Activated effector memory CD4-positive, alpha-beta T cell treated with anti-CD3 and anti-CD28 coated beads, Interleukin-2, amount 50 U/mL, for 16 hours (primary cell): ENCODE data around the gene MRPS18B.

Experiments
- DNase-seq: peaks from one replicate; pipeline ENCODE4 v3.0.0-alpha.2; 2020

The MRPS18B gene

GRCh38 chr6:30610065-30610464 is 7.6 kb upstream of the MRPS18B start:
- peak; percentile 12 for DNase-seq

- peak; percentile 38 for DNase-seq
Measured at GRCh38 chr6:30611150-30611855, 6.3 kb upstream of the MRPS18B start.

DNA sequence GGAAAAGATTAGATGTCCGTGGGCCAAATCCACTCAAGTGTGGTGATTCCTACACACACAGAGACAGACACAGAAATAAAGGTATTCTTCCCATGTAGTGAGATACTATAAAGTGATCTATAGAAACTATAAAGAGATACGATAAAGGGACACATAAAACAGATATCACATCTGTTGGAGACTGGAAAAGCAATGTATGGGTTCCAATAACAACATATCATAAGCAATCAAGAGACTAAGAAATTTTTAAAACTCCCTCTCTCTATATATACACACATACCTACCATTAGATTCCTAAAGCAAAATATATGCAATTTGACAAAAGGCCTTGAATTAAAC is 5.8 kb upstream of the MRPS18B start:
- no peak for DNase-seq

DNA sequence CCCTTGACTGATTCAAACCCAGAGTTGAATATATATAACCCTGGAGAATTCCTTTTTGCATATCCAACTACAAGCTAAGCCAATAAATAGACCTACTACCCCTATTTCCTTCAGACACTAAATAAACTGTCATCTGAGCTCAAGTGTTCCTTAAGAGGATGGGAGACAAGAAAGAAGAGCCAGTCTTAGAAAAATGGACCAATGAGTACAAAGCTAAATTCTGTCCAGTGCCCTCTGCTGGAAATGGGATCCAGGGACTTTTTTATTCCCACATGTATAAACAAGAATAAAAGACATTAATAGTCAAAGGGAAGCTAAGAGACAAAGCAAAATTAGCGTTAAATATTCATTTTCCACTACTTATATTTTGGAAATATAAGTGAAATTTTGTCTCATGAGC is 5.4 kb upstream of the MRPS18B start:
- DNase-seq, result no peak

DNA sequence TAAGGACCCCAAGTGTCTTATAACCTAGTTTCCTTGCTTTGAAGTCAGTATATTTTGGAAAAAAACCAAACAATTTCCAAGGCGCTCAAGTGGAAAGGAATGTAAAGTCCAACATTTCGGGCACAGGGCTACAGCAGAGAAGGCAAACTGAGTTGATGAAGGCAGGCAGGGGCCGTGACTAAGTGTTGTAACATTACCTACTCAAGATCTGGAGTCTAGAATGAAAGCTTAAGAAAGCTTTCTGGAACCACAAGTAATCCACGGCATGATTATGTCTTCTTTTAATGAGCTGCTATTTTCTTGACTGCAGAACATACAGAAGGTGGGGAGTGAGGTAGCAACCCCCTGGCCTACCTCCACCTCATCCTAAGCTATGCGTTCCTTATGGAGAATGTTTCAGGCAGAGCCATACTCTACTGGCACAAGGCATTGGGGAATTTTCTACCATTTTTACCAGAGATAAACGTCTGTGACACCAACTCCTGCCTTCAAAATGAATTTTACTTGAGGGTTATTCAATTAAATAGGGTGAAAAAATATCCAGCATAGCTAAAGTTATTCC is 4.9 kb upstream of the MRPS18B start:
- DNase-seq, result peak; percentile 53

DNA sequence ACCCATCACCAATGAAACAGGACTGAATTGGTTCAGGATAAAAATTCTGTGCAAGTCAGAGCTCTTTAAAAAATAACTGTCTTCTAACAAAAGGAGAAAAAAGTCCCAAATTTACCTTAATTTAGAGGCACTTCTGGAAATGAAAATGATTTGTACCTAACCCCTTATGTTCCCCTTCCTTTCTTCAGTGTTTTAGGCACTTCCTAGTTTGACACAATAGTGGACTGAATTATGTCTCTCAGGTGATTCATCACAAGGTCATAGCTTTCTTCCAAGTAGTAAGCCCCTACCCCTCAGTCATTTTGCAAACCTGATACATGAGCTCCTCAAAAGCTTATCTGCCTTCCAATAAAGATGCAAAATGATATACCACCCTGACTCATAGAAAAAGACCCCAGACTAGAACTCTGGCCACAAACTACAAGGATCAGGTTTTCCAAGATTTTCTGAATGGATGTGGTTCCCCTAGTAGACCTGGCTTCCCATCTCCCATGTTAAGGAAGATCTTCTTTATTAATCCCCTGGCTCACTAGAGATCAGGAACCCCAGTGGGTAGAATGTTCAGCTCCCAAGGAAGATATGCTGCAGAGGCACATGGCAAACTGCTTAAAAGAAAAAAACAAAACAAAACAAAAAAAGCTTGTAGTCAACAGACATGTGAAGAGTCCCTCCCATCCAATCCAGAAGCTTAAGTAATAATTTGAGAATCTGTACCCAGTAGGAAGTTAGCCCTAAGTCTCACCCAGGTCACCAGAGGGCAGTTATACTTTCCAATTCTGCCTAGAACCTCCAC is 4.2 kb upstream of the MRPS18B start:
- DNase-seq, result no peak

- DNase-seq, result no peak
Measured at GRCh38 chr6:30614044-30614842, 3.4 kb upstream of the MRPS18B start.

DNA sequence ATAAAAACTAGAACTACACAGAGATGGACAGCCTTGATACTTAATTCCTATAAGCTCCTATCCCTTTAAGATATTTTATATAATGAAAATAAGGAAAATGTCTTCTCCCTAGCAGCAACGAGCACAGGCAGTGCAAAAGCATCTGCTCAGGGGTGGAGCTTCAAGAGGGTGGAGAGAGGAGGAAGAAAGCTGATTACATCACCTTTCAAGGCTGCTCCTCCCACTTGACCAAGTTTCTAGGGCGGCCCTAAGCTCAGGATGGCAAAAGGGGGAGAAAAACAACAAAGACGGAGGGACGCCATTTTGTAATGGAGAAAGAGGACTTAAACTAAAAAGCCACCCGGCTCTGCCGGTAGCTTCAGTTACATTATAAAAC is 2.8 kb upstream of the MRPS18B start:
- DNase-seq, result peak; percentile 92

- DNase-seq, result peak; percentile 68
Measured at GRCh38 chr6:30615219-30615957, 2.3 kb upstream of the MRPS18B start.

DNA sequence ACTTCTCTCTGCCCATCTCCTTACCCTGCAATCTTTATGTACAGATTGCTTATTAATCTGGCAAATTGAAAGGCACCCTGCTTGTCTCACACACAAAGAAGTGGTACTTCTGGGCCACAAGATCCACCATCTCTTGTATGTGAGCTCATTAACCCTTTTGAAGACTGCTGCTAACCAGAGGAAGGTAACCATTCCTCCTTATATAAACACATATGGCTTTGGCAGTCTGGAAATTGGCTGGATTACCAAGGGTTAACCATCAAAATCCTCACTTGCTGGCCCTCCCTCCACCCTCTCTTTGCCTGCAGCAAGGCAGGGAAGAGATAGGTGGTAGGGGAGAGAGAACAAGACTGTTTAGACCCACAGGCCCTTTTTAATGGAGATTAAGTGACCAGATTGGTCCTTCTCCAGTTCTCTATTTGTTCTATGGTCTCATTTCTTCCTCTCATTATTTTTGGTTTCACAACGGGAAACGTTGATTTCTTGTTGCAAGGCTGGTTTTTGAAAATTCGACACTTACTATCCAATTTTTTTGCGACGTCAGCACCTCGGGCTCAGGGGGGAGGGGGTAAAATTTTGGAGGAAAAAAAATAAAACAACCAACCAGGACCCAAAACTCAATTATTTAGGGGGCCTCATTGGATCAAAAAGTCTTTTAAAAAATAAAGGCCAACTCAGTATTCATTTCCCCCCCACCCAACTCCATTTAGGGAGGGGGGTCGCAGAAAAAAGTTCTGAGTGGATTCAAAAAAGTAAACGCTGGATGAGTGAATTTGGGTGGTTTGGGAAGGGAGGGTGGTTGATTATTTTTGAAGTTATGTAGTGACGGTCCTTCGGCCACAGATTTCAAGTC is 1.5 kb upstream of the MRPS18B start:
- DNase-seq, result peak; percentile 76

GRCh38 chr6:30616811-30617564 is 652 bp upstream of the MRPS18B start, which contains the start of gene PPP1R10:
TSS of gene PPP1R10 (minus strand) at chr6:30617243. CDS start at chr6:30609944, 7,299 bp downstream.
- peak; percentile 99 for DNase-seq

DNA sequence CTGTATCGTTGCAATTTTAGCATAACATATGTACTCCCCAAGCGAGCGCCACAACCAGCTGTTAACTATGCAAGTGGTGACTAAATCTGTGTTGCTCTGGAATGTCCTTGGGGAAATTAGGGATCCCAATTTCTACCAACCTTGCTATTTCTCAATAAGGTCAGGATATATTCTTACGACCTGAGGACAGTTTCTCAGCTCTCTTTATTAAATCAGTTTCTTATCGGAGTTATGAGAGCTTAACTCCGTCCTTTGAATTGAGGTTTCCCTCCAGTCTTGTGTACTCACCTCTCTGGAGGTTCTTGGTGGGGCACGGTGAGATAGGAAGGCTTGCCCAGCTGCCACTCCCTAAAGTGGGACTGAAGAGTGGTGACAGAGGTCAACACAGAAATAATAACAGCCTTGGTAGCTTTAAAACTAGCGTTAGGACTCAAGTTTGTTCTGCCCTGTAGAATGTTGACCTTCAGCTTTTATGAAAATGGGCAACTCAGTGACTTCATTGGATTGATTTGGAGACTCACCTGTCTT is 694 bp downstream of the MRPS18B start:
- peak; percentile 62 for DNase-seq

DNA sequence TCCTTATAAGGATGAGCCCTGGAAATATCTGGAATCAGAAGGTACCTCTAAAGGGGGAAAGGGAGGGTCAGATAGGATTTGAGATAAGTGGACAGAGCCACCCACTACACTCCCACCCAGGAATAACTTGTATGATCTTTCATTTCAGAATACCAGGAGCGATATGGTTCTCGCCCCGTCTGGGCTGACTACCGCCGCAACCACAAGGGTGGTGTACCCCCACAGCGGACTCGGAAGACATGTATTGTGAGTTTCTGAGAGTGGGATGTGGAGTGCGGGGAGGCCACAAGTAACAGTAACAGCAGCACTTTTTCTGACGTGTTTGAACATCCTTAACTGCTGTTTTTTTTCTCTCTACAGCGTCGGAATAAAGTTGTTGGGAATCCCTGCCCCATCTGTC is 1.9 kb downstream of the MRPS18B start:
- peak; percentile 58 for DNase-seq

DNA sequence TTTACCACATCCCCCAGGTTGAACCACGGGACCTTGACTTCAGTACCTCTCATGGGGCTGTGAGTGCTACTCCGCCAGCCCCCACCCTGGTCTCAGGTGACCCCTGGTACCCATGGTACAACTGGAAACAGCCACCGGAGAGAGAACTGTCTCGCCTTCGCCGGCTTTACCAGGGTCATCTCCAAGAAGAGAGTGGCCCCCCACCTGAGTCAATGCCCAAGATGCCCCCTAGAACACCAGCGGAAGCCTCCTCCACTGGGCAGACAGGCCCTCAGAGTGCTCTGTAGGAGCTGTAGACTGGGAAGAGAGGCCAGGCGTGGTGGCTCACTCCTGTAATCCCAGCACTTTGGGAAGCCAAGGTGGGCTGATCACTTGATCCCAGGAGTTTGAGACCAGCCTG is 7.9 kb downstream of the MRPS18B start:
- DNase-seq, result peak; percentile 60

GRCh38 chr6:30626484-30627366 is 9.1 kb downstream of the MRPS18B start, which contains the start of gene ATAT1:
TSS of gene ATAT1 (plus strand) at chr6:30626874.
- DNase-seq, result peak; percentile 96

- DNase-seq, result no peak
Measured at GRCh38 chr6:30635834-30636233, 18.2 kb downstream of the MRPS18B start.

- no peak for DNase-seq
Measured at GRCh38 chr6:30640481-30640880, 22.8 kb downstream of the MRPS18B start.

GRCh38 chr6:30641048-30641447 is 23.4 kb downstream of the MRPS18B start:
- no peak for DNase-seq

DNA sequence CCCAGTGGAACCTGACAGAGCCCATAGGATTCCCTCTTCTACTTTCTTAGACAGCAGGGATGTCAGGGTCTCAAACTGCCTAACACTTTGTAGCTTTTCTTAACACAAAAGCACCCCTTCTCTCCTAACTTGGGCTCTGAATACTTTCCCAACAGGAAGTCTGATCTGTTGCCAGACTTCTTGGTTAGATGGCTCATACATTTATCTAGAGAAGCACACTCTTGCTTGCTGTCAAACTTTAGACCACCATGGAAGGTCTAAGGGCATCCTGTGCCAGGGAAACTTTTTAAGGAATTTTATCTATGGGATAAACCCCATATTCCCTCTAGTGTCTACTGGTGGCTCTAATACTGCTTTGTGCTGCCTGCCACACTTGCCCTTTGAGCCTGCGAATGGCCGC is 26.0 kb downstream of the MRPS18B start:
- DNase-seq, result no peak
